Hypothalamus (tissue), 51 donors: ENCODE results near the gene POGLUT2.

Experiments
- DNase-seq, 51 donors: peaks; one replicate each; lab custom pipeline; 2025; lab: John Stamatoyannopoulos, UW

The POGLUT2 gene

GRCh38 chr13:102798581-102799425 is at the start of gene POGLUT2, which contains the start of gene BIVM:
Gene POGLUT2 (minus strand): TSS chr13:102798976. CDS start chr13:102798670, 306 bp downstream.
Gene BIVM (plus strand): TSS chr13:102799119. CDS start chr13:102807268, 8,149 bp downstream.
- DNase-seq, result peak; percentile 29 to 95 (median 82)

GRCh38 chr13:102847272-102848234 is 48.8 kb upstream of the POGLUT2 start:
- DNase-seq, result no peak

GRCh38 chr13:102846261-102847015 is 47.7 kb upstream of the POGLUT2 start:
- DNase-seq, result peak in 19 of 51 donors; percentile 13 to 81 (median 50)

- DNase-seq, result peak; percentile 68 to 97 (median 89)
Measured at GRCh38 chr13:102845630-102846260, 47.0 kb upstream of the POGLUT2 start, which contains the start of gene ERCC5. Gene ERCC5 (plus strand): TSS chr13:102846032. CDS start chr13:102846267, 235 bp downstream.

- no peak for DNase-seq
Measured at GRCh38 chr13:102845289-102845629, 46.5 kb upstream of the POGLUT2 start.

GRCh38 chr13:102839462-102839861 is 40.7 kb upstream of the POGLUT2 start:
- no peak for DNase-seq

GRCh38 chr13:102838982-102839381 is 40.2 kb upstream of the POGLUT2 start:
- no peak for DNase-seq

GRCh38 chr13:102838273-102838672 is 39.5 kb upstream of the POGLUT2 start:
- DNase-seq, result no peak

GRCh38 chr13:102836471-102836870 is 37.7 kb upstream of the POGLUT2 start:
- DNase-seq, result no peak

- no peak for DNase-seq
Measured at GRCh38 chr13:102830646-102831045, 31.9 kb upstream of the POGLUT2 start.

- DNase-seq, result peak in 1 of 51 donors; percentile 8
Measured at GRCh38 chr13:102825921-102826706, 27.3 kb upstream of the POGLUT2 start.

GRCh38 chr13:102825400-102825799 is 26.6 kb upstream of the POGLUT2 start:
- DNase-seq, result no peak

- DNase-seq, result no peak
Measured at GRCh38 chr13:102817907-102818306, 19.1 kb upstream of the POGLUT2 start.

- DNase-seq, result no peak
Measured at GRCh38 chr13:102817241-102817640, 18.5 kb upstream of the POGLUT2 start.

- DNase-seq, result no peak
Measured at GRCh38 chr13:102816708-102817107, 17.9 kb upstream of the POGLUT2 start.

GRCh38 chr13:102815788-102816187 is 17.0 kb upstream of the POGLUT2 start:
- no peak for DNase-seq

- DNase-seq, result no peak
Measured at GRCh38 chr13:102814793-102815192, 16.0 kb upstream of the POGLUT2 start.

- DNase-seq, result no peak
Measured at GRCh38 chr13:102814025-102814607, 15.3 kb upstream of the POGLUT2 start.
